Heart right ventricle (tissue), 16 donors: Measurements from ENCODE around the gene CEND1. TPM values are rescaled to one million over a fixed set of nuclear protein-coding genes. Genes with fewer than 3 reads are reported as not detected.

ENCODE experiments used
- ATAC-seq, 8 donors: fragments of 200-7000 bp; cut with Tn5 transposase; one replicate each; pipeline ENCODE4 v1.9.1; 2020; ENCODE audit warnings: mild to moderate bottlenecking in 8 of 8, moderate library complexity in 8 of 8, moderate number of reproducible peaks in 1 of 8
- DNase-seq, 2 donors: peaks; one replicate each; pipeline ENCODE4 v3.0.0-alpha.2; 2020
- H3K27ac ChIP-seq, 10 donors: fragments of 200-600 bp; sonication (generic) in 2 of 10; one replicate each; pipeline versions ENCODE4 v1.5.0 to v1.8.0; 2020 to 2022; ENCODE audit warnings: mild to moderate bottlenecking in 3 of 10
- H3K27me3 ChIP-seq, 7 donors: fragments of 200-600 bp; one replicate each; pipeline ENCODE4 v1.8.0; 2021 to 2022; ENCODE audit warnings: mild to moderate bottlenecking in 2 of 7
- H3K36me3 ChIP-seq, 9 donors: fragments of 200-600 bp; sonication (generic) in 1 of 9; one replicate each; pipeline versions ENCODE4 v1.5.0 to v1.8.0; 2020 to 2022; ENCODE audit warnings: mild to moderate bottlenecking in 2 of 9
- H3K4me1 ChIP-seq, 9 donors: fragments of 200-600 bp; sonication (generic) in 1 of 9; one replicate each; pipeline versions ENCODE4 v1.5.0 to v1.8.0; 2020 to 2022; ENCODE audit warnings: mild to moderate bottlenecking in 4 of 9
- H3K4me3 ChIP-seq, 10 donors: fragments of 200-600 bp; sonication (generic) in 2 of 10; one replicate each; pipeline versions ENCODE4 v1.5.0 to v1.8.0; 2020 to 2022; ENCODE audit warnings: mild to moderate bottlenecking in 7 of 10, moderate library complexity in 2 of 10
- H3K9me3 ChIP-seq, 11 donors: fragments of 200-600 bp in 10 of 11; sonication (generic) in 2 of 11; one replicate each; pipeline versions ENCODE4 v1.5.0 to v1.8.0; 2013 to 2022; ENCODE audit warnings: mild to moderate bottlenecking in 2 of 11, control low read depth in 1 of 11, moderate library complexity in 1 of 11
- CTCF ChIP-seq, 9 donors: fragments of 200-600 bp; sonication (generic) in 2 of 9; IDR thresholded peaks; one replicate each; pipeline versions ENCODE4 v1.5.0 to v1.8.0; 2021 to 2022; ENCODE audit warnings: antibody characterized with exemption in 9 of 9, mild to moderate bottlenecking in 5 of 9, moderate library complexity in 1 of 9
- WGBS, 2 donors: extraction: QIAGEN DNeasy Blood & Tissue Kit; methylation state at CpG; one replicate each; pipeline ENCODE4 v1.1.7; 2013; ENCODE audit warnings: inconsistent platforms in 1 of 2; 5-methylcytosine and 5-hydroxymethylcytosine counted together
- intact Hi-C, 10 donors: fragments of 100-400 bp; cut with DNase I; formaldehyde crosslinking; loops; one replicate each; pipeline versions ENCODE4 v1.11.1 to v1.14.2; 2022
- polyA plus RNA-seq, 2 donors: library from polyadenylated mRNA; stranded (reverse); fragments of 200-250 nt; gene quantifications; one replicate each; pipeline ENCODE4 v1.2.3, GENCODE V29; 2013
- total RNA-seq, 10 donors: library from RNA; stranded (reverse); fragmentation: NEBNext Ultra II Directional in 3 of 10; extraction: Animal tissue kit (Norgen Biotek cat#: 25700) in 3 of 10; gene quantifications; one replicate each; pipeline versions ENCODE4 v1.2.1 to v1.2.4, GENCODE V29; 2021 to 2023
- donor health status: Arrhythmogenic right ventricular cardiomyopathy.
- donor health status: ischemic (EF 13 %, LVEDD 7.1; RV severe dilation, severe dysfunction).
- donor health status: healthy with polysubstance abuse.
- donor health status: DM: no; HTN: yes; CAD: no.
- donor health status: DM: no; HTN: no; CAD: no.
- donor health status: ischemic (EF 25% LVEDD 6.9; RV normal size, moderate dysfunction).
- donor health status: ischemic (EF 25% LVEDD 5.7; RV mildly dilated, moderate dysfunction).
- donor health status: healthy.
- donor health status: DM: yes; HTN: yes; CAD: no.
- donor health status: Ischemic cardiomyopathy.
- donor health status: ischemic (EF 35%, LVEDD 5.7; RV mildly dilated, moderate dysfunction).
- donor health status: nonischemic (EF 11% LVEDD 7.7; RV severe dilation, severe dysfunction).
- donor health status: DM: yes; HTN: yes; CAD: no.
- donor health status: PGD.
- donor health status: ischemic (EF 29% LVEDD 5.4; RV normal size, mild dysfunction).
- donor health status: nonischemic (EF 23%, LVEDD 6.1; RV moderate dilation, normal function).

Gene CEND1
- total and polyA plus RNA-seq, 12 donors, result 0.22 to 0.80 (median 0.53) TPM; not detected in 1

- intact Hi-C loops, result no loop called here
- ATAC-seq (no peak), DNase-seq (peak in 1 of 2 donors; percentile 23)
- peak overlapping the region in 8 of 10 donors; percentile 85 to 98 (median 94) for H3K27ac ChIP-seq
- peaks cover 10 to 43% (median 30%) of the 10 kb centered on the region in 9 donors for H3K4me1 ChIP-seq
- H3K9me3 ChIP-seq, result no peaks in the 10 kb centered on the region
- peaks cover 0 to 41% (median 5%) of the 10 kb centered on the region in 9 donors for H3K36me3 ChIP-seq
- peak overlapping the region in 9 of 10 donors; percentile 42 to 85 (median 69) for H3K4me3 ChIP-seq
- 52 to 60% methylated on average over 26 of the region's 26 CpGs for WGBS, 2 donors
- no peaks in the 10 kb centered on the region for H3K27me3 ChIP-seq
- no peak for TF ChIP-seq CTCF (IDR thresholded peaks at IDR 0.05)
Observed at GRCh38 chr11:803770-804598, 14.1 kb upstream of the CEND1 start.

DNA sequence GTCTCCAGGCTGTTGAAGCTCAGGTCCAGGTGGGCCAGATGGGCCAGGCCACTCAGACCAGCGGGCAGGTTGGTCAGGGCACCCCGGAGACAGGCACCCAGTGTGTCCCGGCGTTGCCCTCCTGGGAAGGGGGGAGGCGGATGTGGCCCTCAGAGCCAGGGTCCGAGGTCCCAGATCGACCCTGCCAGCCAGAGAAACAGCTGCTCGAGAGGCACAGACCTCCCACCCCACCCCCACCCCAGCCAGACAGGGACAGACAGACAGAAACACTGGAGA lies 13.5 kb upstream of the CEND1 start:
- H3K4me3 ChIP-seq, result no peak overlapping the region
- no peaks in the 10 kb centered on the region for H3K27me3 ChIP-seq
- ATAC-seq (no peak), DNase-seq (no peak)
- no peak overlapping the region for H3K27ac ChIP-seq
- TF ChIP-seq CTCF (IDR thresholded peaks at IDR 0.05), result no peak
- 89 to 92% methylated on average over 8 of the region's 8 CpGs for WGBS, 2 donors
- H3K9me3 ChIP-seq, result no peaks in the 10 kb centered on the region
- intact Hi-C loops, result no loop called here
- H3K4me1 ChIP-seq, result peaks cover 10 to 41% (median 26%) of the 10 kb centered on the region in 9 donors
- peaks cover 0 to 42% (median 5%) of the 10 kb centered on the region in 9 donors for H3K36me3 ChIP-seq

DNA sequence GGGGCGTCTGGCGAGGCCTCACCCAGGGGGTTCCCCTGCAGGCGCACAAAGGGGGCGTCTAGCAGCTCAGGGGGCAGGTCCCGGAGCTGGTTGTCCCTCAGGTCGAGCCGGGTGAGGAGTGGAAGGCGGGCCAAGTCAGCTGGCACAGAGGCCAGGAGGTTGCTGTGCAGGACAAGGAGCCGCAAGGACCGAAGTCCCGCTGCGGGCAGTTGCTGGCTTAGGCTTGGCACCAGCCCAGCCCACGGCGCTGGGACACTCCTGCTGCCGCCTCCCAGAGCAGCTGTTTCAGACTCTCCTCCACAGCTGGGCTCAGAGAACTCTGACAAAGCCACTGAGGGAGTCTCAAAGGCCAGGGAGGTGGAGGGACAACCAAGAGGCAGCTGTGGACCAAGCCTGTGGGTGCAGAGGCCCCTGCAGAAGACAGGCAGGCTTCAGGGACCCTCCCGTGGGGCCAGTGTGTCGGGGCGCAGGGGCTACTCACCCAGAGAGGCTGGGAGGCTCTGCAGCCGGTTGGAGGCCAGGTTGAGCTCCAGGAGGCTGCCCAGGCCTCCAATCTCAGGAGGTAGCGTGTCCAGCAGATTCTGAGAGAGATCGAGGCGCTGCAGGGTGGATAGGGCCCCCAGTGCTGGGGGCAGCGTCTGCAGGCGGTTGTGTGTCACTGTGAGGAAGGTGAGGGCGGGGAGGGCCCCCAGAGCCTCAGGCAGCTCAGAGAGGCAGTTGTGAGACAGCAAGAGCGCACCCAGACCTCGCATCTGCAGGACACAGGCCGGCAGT lies 13.0 kb upstream of the CEND1 start:
- Histone ChIP-seq H3K4me3 (no peak overlapping the region), H3K27me3 (no peaks in the 10 kb centered on the region), H3K27ac (no peak overlapping the region), H3K4me1 (peaks cover 10 to 38% (median 25%) of the 10 kb centered on the region in 9 donors), H3K9me3 (no peaks in the 10 kb centered on the region), H3K36me3 (peaks cover 0 to 42% (median 5%) of the 10 kb centered on the region in 9 donors)
- TF ChIP-seq CTCF (IDR thresholded peaks at IDR 0.05), result no peak
- 93 to 94% methylated on average over 28 of the region's 28 CpGs for WGBS, 2 donors
- intact Hi-C loops, result no loop called here
- no peak for ATAC-seq
- peak in 1 of 2 donors; percentile 17 for DNase-seq

GRCh38 chr11:802018-802617 lies 12.2 kb upstream of the CEND1 start:
- H3K4me3 ChIP-seq, result no peak overlapping the region
- intact Hi-C loops, result no loop called here
- ATAC-seq, result no peak
- H3K9me3 ChIP-seq, result no peaks in the 10 kb centered on the region
- WGBS, 2 donors, result 97% methylated on average over 21 of the region's 21 CpGs
- TF ChIP-seq CTCF (IDR thresholded peaks at IDR 0.05), result no peak
- peaks cover 9 to 40% (median 30%) of the 10 kb centered on the region in 9 donors for H3K4me1 ChIP-seq
- DNase-seq, result no peak
- H3K27me3 ChIP-seq, result no peaks in the 10 kb centered on the region
- H3K36me3 ChIP-seq, result peaks cover 0 to 42% (median 5%) of the 10 kb centered on the region in 9 donors
- H3K27ac ChIP-seq, result no peak overlapping the region
